GM20000 (cell line): ENCODE data around the gene NFIX.

Experiments
- DNase-seq: peaks from one replicate; pipeline ENCODE4 v3.0.0; 2012; ENCODE audit warnings: low spot score
- CTCF ChIP-seq: IDR thresholded peaks from 2 replicates; pipeline ENCODE4 v1.5.1; 2012; ENCODE audit warnings: mild to moderate bottlenecking, control low read depth; ENCODE audit errors: extremely low read depth, missing control alignments

NFIX gene

GRCh38 chr19:12996406-12997094 is 1.3 kb downstream of the NFIX start:
- TF ChIP-seq CTCF, result no peak
- no peak for DNase-seq

- no peak for DNase-seq
- no peak for TF ChIP-seq CTCF
Observed at GRCh38 chr19:12997179-12997966, 2.1 kb downstream of the NFIX start.

GRCh38 chr19:12997967-12998940 is 3.0 kb downstream of the NFIX start:
- DNase-seq, result no peak
- no peak for TF ChIP-seq CTCF

- DNase-seq, result no peak
- TF ChIP-seq CTCF, result no peak
Observed at GRCh38 chr19:13001166-13001501, 5.9 kb downstream of the NFIX start.

GRCh38 chr19:13001502-13002165 is 6.4 kb downstream of the NFIX start:
- TF ChIP-seq CTCF, result no peak
- no peak for DNase-seq

GRCh38 chr19:13002166-13002898 is 7.1 kb downstream of the NFIX start:
- no peak for TF ChIP-seq CTCF
- no peak for DNase-seq
